ENCODE measurements around the gene HP1BP3. TPM values are rescaled to one million over a fixed set of nuclear protein-coding genes. Genes with fewer than 3 reads are reported as not detected.

Gene HP1BP3
- total RNA-seq, 3 donors from 2014 or later, result 168 to 276 (median 246) TPM

- no peak overlapping the region for H3K4me3 ChIP-seq
- H3K4me1 ChIP-seq (ENCODE audit: low read depth), result peaks cover 4% of the 10 kb centered on the region
- intact Hi-C loops (cut with DNase I, micrococcal nuclease), result no loop called here
- H3K9me3 ChIP-seq, result no peaks in the 10 kb centered on the region
- no peaks in the 10 kb centered on the region for H3K36me3 ChIP-seq (ENCODE audit: low read depth)
- TF ChIP-seq, protein P1, sequence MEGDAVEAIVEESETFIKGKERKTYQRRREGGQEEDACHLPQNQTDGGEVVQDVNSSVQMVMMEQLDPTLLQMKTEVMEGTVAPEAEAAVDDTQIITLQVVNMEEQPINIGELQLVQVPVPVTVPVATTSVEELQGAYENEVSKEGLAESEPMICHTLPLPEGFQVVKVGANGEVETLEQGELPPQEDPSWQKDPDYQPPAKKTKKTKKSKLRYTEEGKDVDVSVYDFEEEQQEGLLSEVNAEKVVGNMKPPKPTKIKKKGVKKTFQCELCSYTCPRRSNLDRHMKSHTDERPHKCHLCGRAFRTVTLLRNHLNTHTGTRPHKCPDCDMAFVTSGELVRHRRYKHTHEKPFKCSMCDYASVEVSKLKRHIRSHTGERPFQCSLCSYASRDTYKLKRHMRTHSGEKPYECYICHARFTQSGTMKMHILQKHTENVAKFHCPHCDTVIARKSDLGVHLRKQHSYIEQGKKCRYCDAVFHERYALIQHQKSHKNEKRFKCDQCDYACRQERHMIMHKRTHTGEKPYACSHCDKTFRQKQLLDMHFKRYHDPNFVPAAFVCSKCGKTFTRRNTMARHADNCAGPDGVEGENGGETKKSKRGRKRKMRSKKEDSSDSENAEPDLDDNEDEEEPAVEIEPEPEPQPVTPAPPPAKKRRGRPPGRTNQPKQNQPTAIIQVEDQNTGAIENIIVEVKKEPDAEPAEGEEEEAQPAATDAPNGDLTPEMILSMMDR (IDR thresholded peaks at IDR 0.05), result no peak
- DNase-seq (no peak), ATAC-seq (peak; percentile 64)
Measured at GRCh38 chr1:20829946-20830345, 42.8 kb upstream of the HP1BP3 start.

DNA sequence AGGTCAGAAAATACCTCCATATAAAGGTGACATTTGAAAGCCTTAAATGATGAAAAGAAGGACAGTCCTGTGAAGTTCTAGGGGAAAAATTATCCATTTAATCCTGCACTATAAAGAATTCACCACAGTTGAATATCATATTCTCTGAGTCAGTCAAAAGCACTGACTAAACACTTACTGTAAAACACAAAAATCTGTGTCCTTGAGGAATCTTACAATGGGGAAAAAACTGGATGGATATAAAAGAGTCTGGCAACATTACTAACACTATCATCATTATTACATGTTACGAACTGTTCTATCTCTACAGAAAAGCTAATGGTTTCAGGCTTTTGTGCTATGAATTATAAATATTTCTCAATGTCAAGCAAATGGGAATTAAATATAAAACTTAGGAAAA, 42.4 kb upstream of the HP1BP3 start:
- ATAC-seq (no peak), DNase-seq (no peak)
- Histone ChIP-seq H3K4me1 (ENCODE audit: low read depth) (peaks cover 4% of the 10 kb centered on the region), H3K36me3 (ENCODE audit: low read depth) (no peaks in the 10 kb centered on the region), H3K9me3 (no peaks in the 10 kb centered on the region), H3K4me3 (no peak overlapping the region)
- intact Hi-C loops (cut with DNase I, micrococcal nuclease), result no loop called here
- TF ChIP-seq, protein P1 (IDR thresholded peaks at IDR 0.05), result no peak

- intact Hi-C loops (cut with DNase I, micrococcal nuclease), result no loop called here
- TF ChIP-seq, protein P1 (IDR thresholded peaks at IDR 0.05), result no peak
- ATAC-seq, result no peak
- Histone ChIP-seq H3K4me3 (no peak overlapping the region), H3K36me3 (ENCODE audit: low read depth) (no peaks in the 10 kb centered on the region), H3K4me1 (ENCODE audit: low read depth) (no peaks in the 10 kb centered on the region), H3K9me3 (no peaks in the 10 kb centered on the region)
- DNase-seq, result no peak
Measured at GRCh38 chr1:20823845-20824244, 36.7 kb upstream of the HP1BP3 start.

- TF ChIP-seq, protein P1 (IDR thresholded peaks at IDR 0.05), result no peak
- no peak overlapping the region for H3K4me3 ChIP-seq
- DNase-seq (no peak), ATAC-seq (no peak)
- intact Hi-C loops (cut with DNase I, micrococcal nuclease), result no loop called here
- H3K4me1 ChIP-seq (ENCODE audit: low read depth), result no peaks in the 10 kb centered on the region
- H3K9me3 ChIP-seq, result no peaks in the 10 kb centered on the region
- H3K36me3 ChIP-seq (ENCODE audit: low read depth), result no peaks in the 10 kb centered on the region
Measured at GRCh38 chr1:20821466-20821865, 34.4 kb upstream of the HP1BP3 start.

- TF ChIP-seq, protein P1 (IDR thresholded peaks at IDR 0.05), result no peak
- intact Hi-C loops (cut with DNase I, micrococcal nuclease), result no loop called here
- no peaks in the 10 kb centered on the region for H3K36me3 ChIP-seq (ENCODE audit: low read depth)
- no peaks in the 10 kb centered on the region for H3K9me3 ChIP-seq
- H3K4me3 ChIP-seq, result no peak overlapping the region
- ATAC-seq, result no peak
- DNase-seq, result no peak
- no peaks in the 10 kb centered on the region for H3K4me1 ChIP-seq (ENCODE audit: low read depth)
Measured at GRCh38 chr1:20819818-20820217, 32.7 kb upstream of the HP1BP3 start.

GRCh38 chr1:20814534-20814871, 27.4 kb upstream of the HP1BP3 start:
- no peak for DNase-seq
- Histone ChIP-seq H3K4me1 (ENCODE audit: low read depth) (no peaks in the 10 kb centered on the region), H3K9me3 (no peaks in the 10 kb centered on the region), H3K36me3 (ENCODE audit: low read depth) (no peaks in the 10 kb centered on the region), H3K4me3 (no peak overlapping the region)
- TF ChIP-seq, protein P1 (IDR thresholded peaks at IDR 0.05), result no peak
- ATAC-seq, result no peak
- intact Hi-C loops (cut with DNase I, micrococcal nuclease), result no loop called here
